Measurements from ENCODE around the gene ARF5. TPM values are rescaled to one million over a fixed set of nuclear protein-coding genes. Genes with fewer than 3 reads are reported as not detected.

The ARF5 gene
- total RNA-seq, 2 donors from 2014 or later = 234 to 277 TPM

GRCh38 chr7:127619681-127620405, 31.6 kb downstream of the ARF5 start:
- Histone ChIP-seq H3K4me3 (ENCODE audit: low read length) (peak overlapping the region; percentile 79), H3K9me3 (ENCODE audit: control insufficient read depth, low read length) (no peaks in the 10 kb centered on the region), H3K36me3 (ENCODE audit: control insufficient read depth, insufficient read depth, low read length) (no peaks in the 10 kb centered on the region), H3K4me1 (ENCODE audit: control insufficient read depth, insufficient read depth, low read length) (peaks cover 10% of the 10 kb centered on the region), H3K27me3 (ENCODE audit: control insufficient read depth, insufficient read depth, low read length, poor library complexity, severe bottlenecking) (peaks cover 20% of the 10 kb centered on the region), H3K9ac (ENCODE audit: extremely low read depth, low read length, poor library complexity, severe bottlenecking) (no peak overlapping the region), H3K27ac (ENCODE audit: low read depth, low read length) (no peak overlapping the region)
- DNase-seq = peak; percentile 96
- H3K27me3 Mint-ChIP-seq (ENCODE audit: insufficient read depth) = peaks cover 52% of the 10 kb centered on the region
- no peaks in the 10 kb centered on the region for H3K36me3 Mint-ChIP-seq (ENCODE audit: low read depth)
- 20 to 29% methylated on average over 15 to 27 of the region's 27 CpGs for WGBS, 2 experiments (ENCODE audit: insufficient coverage in 1 of 2, insufficient read length in 1 of 2)
- peak overlapping the region; percentile 72 for H3K4me3 Mint-ChIP-seq
- peaks cover 36% of the 10 kb centered on the region for H3K4me1 Mint-ChIP-seq
- peak; percentile 61 for TF ChIP-seq CTCF (conservative IDR thresholded peaks at IDR 0.05)
- peak overlapping the region; percentile 85 for H3K27ac Mint-ChIP-seq
- no peaks in the 10 kb centered on the region for H3K9me3 Mint-ChIP-seq

- 4 to 10% methylated on average over 11 to 24 of the region's 24 CpGs for WGBS, 2 experiments (ENCODE audit: insufficient coverage in 1 of 2, insufficient read length in 1 of 2)
- no peaks in the 10 kb centered on the region for H3K36me3 Mint-ChIP-seq (ENCODE audit: low read depth)
- peaks cover 36% of the 10 kb centered on the region for H3K4me1 Mint-ChIP-seq
- Histone ChIP-seq H3K4me3 (ENCODE audit: low read length) (peak overlapping the region; percentile 79), H3K9ac (ENCODE audit: extremely low read depth, low read length, poor library complexity, severe bottlenecking) (peak overlapping the region; percentile 48), H3K4me1 (ENCODE audit: control insufficient read depth, insufficient read depth, low read length) (peaks cover 10% of the 10 kb centered on the region), H3K36me3 (ENCODE audit: control insufficient read depth, insufficient read depth, low read length) (no peaks in the 10 kb centered on the region), H3K27me3 (ENCODE audit: control insufficient read depth, insufficient read depth, low read length, poor library complexity, severe bottlenecking) (peaks cover 18% of the 10 kb centered on the region), H3K9me3 (ENCODE audit: control insufficient read depth, low read length) (no peaks in the 10 kb centered on the region), H3K27ac (ENCODE audit: low read depth, low read length) (no peak overlapping the region)
- H3K4me3 Mint-ChIP-seq = peak overlapping the region; percentile 72
- DNase-seq = peak; percentile 87
- TF ChIP-seq CTCF (conservative IDR thresholded peaks at IDR 0.05) = no peak
- no peaks in the 10 kb centered on the region for H3K9me3 Mint-ChIP-seq
- H3K27ac Mint-ChIP-seq = peak overlapping the region; percentile 85
- peaks cover 45% of the 10 kb centered on the region for H3K27me3 Mint-ChIP-seq (ENCODE audit: insufficient read depth)
These were observed 32.4 kb downstream of the ARF5 start for GRCh38 chr7:127620406-127621233.

GRCh38 chr7:127625331-127625730, 37.1 kb downstream of the ARF5 start:
- H3K36me3 ChIP-seq (ENCODE audit: control insufficient read depth, insufficient read depth, low read length) = no peaks in the 10 kb centered on the region
- H3K4me1 ChIP-seq (ENCODE audit: control insufficient read depth, insufficient read depth, low read length) = peaks cover 6% of the 10 kb centered on the region
- DNase-seq = no peak
- no peaks in the 10 kb centered on the region for H3K9me3 ChIP-seq (ENCODE audit: control insufficient read depth, low read length)
- no peak overlapping the region for H3K9ac ChIP-seq (ENCODE audit: extremely low read depth, low read length, poor library complexity, severe bottlenecking)
- no peak overlapping the region for H3K27ac ChIP-seq (ENCODE audit: low read depth, low read length)
- Mint-ChIP-seq H3K4me1 (peaks cover 24% of the 10 kb centered on the region), H3K4me3 (no peak overlapping the region), H3K9me3 (no peaks in the 10 kb centered on the region), H3K36me3 (ENCODE audit: low read depth) (no peaks in the 10 kb centered on the region), H3K27me3 (ENCODE audit: insufficient read depth) (peaks cover 9% of the 10 kb centered on the region), H3K27ac (no peak overlapping the region)
- TF ChIP-seq CTCF (conservative IDR thresholded peaks at IDR 0.05) = no peak
- no peak overlapping the region for H3K4me3 ChIP-seq (ENCODE audit: low read length)
- H3K27me3 ChIP-seq (ENCODE audit: control insufficient read depth, insufficient read depth, low read length, poor library complexity, severe bottlenecking) = no peaks in the 10 kb centered on the region
